ENCODE measurements around the gene FHOD1.

FHOD1 gene

GRCh38 chr16:67207249-67208091 is 39.8 kb downstream of the FHOD1 start:
- peak; percentile 32 for DNase-seq (ENCODE audit: low spot score)

- DNase-seq (ENCODE audit: low spot score), result no peak
Observed at GRCh38 chr16:67206838-67207248, 40.4 kb downstream of the FHOD1 start.

GRCh38 chr16:67206129-67206837 is 41.0 kb downstream of the FHOD1 start:
- no peak for DNase-seq (ENCODE audit: low spot score)

- no peak for DNase-seq (ENCODE audit: low spot score)
Observed at GRCh38 chr16:67204076-67204475, 43.2 kb downstream of the FHOD1 start.

GRCh38 chr16:67202956-67203493 is 44.3 kb downstream of the FHOD1 start:
- DNase-seq (ENCODE audit: low spot score), result no peak

- no peak for DNase-seq (ENCODE audit: low spot score)
Observed at GRCh38 chr16:67202426-67202825, 44.9 kb downstream of the FHOD1 start.

GRCh38 chr16:67201411-67202345 is 45.6 kb downstream of the FHOD1 start:
- no peak for DNase-seq (ENCODE audit: low spot score)

GRCh38 chr16:67200491-67200890 is 46.8 kb downstream of the FHOD1 start:
- no peak for DNase-seq (ENCODE audit: low spot score)

GRCh38 chr16:67199808-67200198 is 47.5 kb downstream of the FHOD1 start:
- no peak for DNase-seq (ENCODE audit: low spot score)

- no peak for DNase-seq (ENCODE audit: low spot score)
Observed at GRCh38 chr16:67199011-67199807, 48.1 kb downstream of the FHOD1 start, which contains the start of gene ELMO3. Gene ELMO3 (plus strand): TSS chr16:67199131. CDS start chr16:67199327, 196 bp downstream.

- DNase-seq (ENCODE audit: low spot score), result no peak
Observed at GRCh38 chr16:67198238-67198734, 49.0 kb downstream of the FHOD1 start.

- no peak for DNase-seq (ENCODE audit: low spot score)
Observed at GRCh38 chr16:67197704-67198103, 49.6 kb downstream of the FHOD1 start.

GRCh38 chr16:67196881-67197280 is 50.4 kb downstream of the FHOD1 start:
- DNase-seq (ENCODE audit: low spot score), result no peak

GRCh38 chr16:67195676-67196075 is 51.6 kb downstream of the FHOD1 start:
- DNase-seq (ENCODE audit: low spot score), result no peak

GRCh38 chr16:67194260-67194659 is 53.0 kb downstream of the FHOD1 start:
- no peak for DNase-seq (ENCODE audit: low spot score)

- DNase-seq (ENCODE audit: low spot score), result no peak
Observed at GRCh38 chr16:67193536-67193935, 53.7 kb downstream of the FHOD1 start.

- peak; percentile 38 for DNase-seq (ENCODE audit: low spot score)
Observed at GRCh38 chr16:67192781-67193361, 54.4 kb downstream of the FHOD1 start.

GRCh38 chr16:67191995-67192681 is 55.1 kb downstream of the FHOD1 start, which contains the start of gene E2F4:
Gene E2F4 (plus strand): TSS chr16:67192155. CDS start chr16:67192228, 73 bp downstream.
- peak; percentile 94 for DNase-seq (ENCODE audit: low spot score)

GRCh38 chr16:67191411-67191994 is 55.8 kb downstream of the FHOD1 start:
- DNase-seq (ENCODE audit: low spot score), result no peak
